GM06990 (cell line): Measurements from ENCODE around the gene LACTB.
"Not testable (repeated sequence)": the region's sequence is repeated elsewhere in the genome, so short reads cannot be mapped to it uniquely, and the experiment has no call there.

Experiments used
- DNase-seq: peaks from one replicate; pipeline ENCODE4 v3.0.0-alpha.2; 2011; ENCODE audit not compliant: insufficient read length; ENCODE audit errors: extremely low read depth
- H3K27me3 ChIP-seq: replicated peaks from 2 replicates; pipeline ENCODE4 v1.6.0; 2011; ENCODE audit warnings: low read length; ENCODE audit not compliant: control insufficient read depth, insufficient read depth
- H3K36me3 ChIP-seq: 2 replicates; pipeline ENCODE4 v1.5.1; 2011; ENCODE audit warnings: low read length; ENCODE audit not compliant: control insufficient read depth, insufficient read depth
- H3K4me3 ChIP-seq: replicated peaks from 2 replicates; pipeline ENCODE4 v1.5.1; 2011; ENCODE audit warnings: low read depth, mild to moderate bottlenecking, control low read depth, low read length
- TF ChIP-seq, protein P1 (sequence below): IDR thresholded peaks from 2 replicates; pipeline ENCODE4 v1.5.1; 2011; ENCODE audit warnings: low read length, control low read depth, mild to moderate bottlenecking, inconsistent platforms; ENCODE audit not compliant: insufficient read depth, poor library complexity, severe bottlenecking

LACTB gene

DNA sequence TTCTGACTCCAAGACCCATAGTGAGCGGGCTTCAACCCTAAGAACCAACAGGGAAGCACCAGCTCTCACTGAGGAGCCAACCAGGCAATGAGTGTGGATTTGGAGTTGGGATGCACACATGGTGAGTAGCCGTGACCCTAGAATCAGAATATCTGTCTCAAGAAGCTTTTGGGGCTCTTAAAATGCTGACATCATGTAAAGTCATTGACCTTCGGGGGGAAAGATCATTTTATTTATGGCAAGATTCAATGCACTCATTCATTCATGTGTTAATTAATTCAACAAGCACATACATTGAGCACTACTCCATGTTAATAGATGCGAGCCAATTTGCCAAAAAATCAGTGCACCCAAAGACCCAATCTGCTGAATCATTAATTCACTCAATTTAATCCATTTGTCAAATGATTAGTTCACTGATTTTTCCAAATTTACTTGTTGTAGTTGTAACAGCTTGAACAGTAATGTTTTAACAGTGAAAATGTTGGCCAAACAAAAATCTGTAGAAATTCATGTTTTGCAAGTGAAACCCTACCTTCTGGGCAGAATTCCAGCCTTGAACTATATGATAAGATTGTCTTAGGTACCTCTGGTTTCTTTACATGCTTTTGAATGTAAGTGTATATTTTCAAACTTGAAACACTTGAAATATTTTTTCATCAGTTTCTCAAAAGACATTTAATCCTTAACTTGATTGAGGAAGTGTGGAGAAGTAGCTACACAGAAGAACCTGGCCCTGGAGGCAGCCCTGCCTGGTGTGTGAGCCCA lies 29.8 kb upstream of the LACTB start:
- TF ChIP-seq, protein P1, sequence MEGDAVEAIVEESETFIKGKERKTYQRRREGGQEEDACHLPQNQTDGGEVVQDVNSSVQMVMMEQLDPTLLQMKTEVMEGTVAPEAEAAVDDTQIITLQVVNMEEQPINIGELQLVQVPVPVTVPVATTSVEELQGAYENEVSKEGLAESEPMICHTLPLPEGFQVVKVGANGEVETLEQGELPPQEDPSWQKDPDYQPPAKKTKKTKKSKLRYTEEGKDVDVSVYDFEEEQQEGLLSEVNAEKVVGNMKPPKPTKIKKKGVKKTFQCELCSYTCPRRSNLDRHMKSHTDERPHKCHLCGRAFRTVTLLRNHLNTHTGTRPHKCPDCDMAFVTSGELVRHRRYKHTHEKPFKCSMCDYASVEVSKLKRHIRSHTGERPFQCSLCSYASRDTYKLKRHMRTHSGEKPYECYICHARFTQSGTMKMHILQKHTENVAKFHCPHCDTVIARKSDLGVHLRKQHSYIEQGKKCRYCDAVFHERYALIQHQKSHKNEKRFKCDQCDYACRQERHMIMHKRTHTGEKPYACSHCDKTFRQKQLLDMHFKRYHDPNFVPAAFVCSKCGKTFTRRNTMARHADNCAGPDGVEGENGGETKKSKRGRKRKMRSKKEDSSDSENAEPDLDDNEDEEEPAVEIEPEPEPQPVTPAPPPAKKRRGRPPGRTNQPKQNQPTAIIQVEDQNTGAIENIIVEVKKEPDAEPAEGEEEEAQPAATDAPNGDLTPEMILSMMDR, result no peak

DNA sequence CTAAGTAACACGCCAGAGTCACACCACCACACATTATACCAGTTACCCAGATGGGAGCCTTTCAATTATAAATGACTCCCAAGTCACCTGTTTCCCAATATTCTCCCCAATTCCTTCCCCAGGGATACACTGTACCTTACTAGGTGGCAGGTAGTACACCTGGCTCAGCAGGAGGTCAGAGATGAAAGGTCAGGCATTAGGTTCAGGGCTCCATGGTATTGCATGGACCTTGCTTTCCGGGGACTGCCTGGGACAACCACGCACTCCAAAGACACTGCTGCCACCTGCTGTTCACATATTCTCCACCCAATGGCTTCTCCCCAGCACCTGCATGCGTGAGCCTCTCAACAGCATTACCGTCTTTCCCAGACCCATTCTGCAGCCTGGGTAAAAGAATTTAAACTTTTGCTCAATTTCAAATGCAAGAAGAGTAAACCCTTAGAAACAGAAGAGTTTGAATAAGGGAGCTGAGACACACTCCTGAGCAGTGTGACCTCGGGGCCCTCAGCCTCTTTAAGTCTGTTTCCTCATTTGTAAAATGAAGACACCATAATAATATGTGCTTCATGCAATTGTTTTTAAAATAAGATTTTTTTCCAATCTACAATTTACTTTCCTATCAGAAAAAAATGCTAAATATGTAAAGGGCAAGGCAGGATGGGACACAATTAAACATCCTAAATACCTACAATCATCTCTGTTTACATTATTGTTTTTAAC lies 28.0 kb upstream of the LACTB start:
- TF ChIP-seq, protein P1, result peak; percentile 87
- Histone ChIP-seq H3K4me3 (no peak overlapping the region), H3K36me3 (no peaks in the 10 kb centered on the region), H3K27me3 (no peaks in the 10 kb centered on the region)
- no peak for DNase-seq

More for the DNA sequence above, 29.8 kb upstream of the LACTB start:
- no peaks in the 10 kb centered on the region for H3K36me3 ChIP-seq
- H3K4me3 ChIP-seq, result no peak overlapping the region
- no peak for DNase-seq
- no peaks in the 10 kb centered on the region for H3K27me3 ChIP-seq

DNA sequence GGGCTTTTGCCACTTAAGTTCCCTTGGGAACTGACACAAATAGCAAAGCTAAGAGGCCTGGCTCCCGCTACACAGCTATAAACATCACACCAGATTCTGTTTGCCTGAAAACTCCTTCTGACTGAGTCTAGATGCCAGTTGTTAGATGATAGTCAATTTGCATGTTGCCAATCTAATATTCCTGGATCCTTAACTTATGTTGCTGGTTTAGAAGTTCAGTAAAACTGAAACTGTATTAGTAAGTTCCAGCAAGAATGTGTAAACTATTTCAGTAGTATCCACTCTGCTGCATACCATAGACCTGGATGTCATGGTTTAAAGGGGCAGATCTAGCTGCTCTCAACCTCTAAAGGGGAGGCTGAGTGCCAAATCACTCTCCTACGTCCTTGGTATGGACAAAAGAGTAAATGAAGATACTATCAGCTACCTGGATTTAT lies 27.1 kb upstream of the LACTB start:
- H3K36me3 ChIP-seq, result no peaks in the 10 kb centered on the region
- no peak overlapping the region for H3K4me3 ChIP-seq
- TF ChIP-seq, protein P1, result no peak
- H3K27me3 ChIP-seq, result no peaks in the 10 kb centered on the region
- DNase-seq, result no peak

DNA sequence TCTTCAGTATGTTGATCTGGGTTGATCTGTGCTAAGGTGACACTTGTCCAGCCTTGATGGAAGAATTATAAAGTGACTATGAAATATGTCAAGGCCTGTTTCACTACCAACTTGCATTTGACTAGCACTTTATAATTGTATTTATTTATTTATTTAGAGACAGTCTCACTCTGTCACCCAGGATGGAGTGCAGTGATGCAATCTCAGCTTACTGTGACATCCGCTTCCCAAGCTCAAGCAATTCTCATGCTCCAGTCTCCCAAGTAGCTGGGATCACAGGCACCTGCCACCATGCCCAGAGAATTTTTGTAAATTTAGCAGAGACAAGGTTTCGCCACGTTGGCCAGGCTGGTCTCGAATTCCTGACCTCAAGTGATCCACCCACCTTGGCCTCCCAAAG lies 25.5 kb upstream of the LACTB start:
- TF ChIP-seq, protein P1, result no peak
- Histone ChIP-seq H3K4me3 (no peak overlapping the region), H3K27me3 (no peaks in the 10 kb centered on the region), H3K36me3 (no peaks in the 10 kb centered on the region)
- no peak for DNase-seq

DNA sequence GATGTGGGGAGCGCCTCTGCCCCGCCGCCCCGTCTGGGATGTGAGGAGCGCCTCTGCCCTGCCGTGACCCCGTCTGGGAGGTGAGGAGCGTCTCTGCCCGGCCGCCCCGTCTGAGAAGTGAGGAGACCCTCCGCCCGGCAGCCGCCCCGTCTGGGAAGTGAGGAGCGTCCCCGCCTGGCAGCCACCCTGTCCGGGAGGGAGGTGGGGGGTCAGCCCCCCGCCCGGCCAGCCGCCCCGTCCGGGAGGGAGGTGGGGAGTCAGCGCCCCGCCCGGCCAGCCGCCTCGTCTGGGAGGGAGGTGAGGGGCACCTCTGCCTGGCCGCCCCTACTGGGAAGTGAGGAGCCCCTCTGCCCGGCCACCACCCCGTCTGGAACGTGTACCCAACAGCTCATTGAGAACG lies 22.8 kb upstream of the LACTB start:
- not testable (repeated sequence) for H3K36me3 ChIP-seq, H3K4me3 ChIP-seq, DNase-seq, H3K27me3 ChIP-seq

DNA sequence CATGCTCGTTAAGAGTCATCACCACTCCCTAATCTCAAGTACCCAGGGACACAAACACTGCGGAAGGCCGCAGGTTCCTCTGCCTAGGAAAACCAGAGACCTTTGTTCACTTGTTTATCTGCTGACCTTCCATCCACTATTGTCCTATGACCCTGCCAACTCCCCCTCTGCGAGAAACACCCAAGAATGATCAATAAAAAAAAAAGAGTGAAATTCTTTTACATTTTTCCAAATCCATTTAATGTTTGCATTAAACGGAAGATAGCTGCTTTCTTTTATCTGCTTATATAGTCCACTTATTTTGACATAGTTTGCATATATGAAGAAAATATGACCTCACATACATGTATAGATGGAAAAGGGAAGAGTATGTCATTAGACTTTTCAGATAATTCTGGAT lies 22.1 kb upstream of the LACTB start:
- not testable (repeated sequence) for H3K4me3 ChIP-seq, DNase-seq, H3K36me3 ChIP-seq, H3K27me3 ChIP-seq
